ENCODE results near the gene SMARCD1.
A peak's percentile ranks its signal among the peaks of the same experiment; 100 is the strongest.

Gene SMARCD1

GRCh38 chr12:50084775-50085614 is at the start of gene SMARCD1:
SMARCD1 (plus strand) TSS chr12:50085342; CDS start chr12:50085370, 28 bp downstream.
- peak; percentile 76 for TF ChIP-seq CTCF (IDR thresholded peaks at IDR 0.05; ENCODE audit: extremely low read depth, insufficient read depth, missing control alignments)
- in situ Hi-C loops (cut with MboI; ENCODE audit: low pct_unique_long_range_greater_than_20kb, low sequenced_read_pairs, unreplicated experiment): no loop called here
- DNase-seq (ENCODE audit: low spot score): peak; percentile 94

- DNase-seq (ENCODE audit: low spot score): no peak
- in situ Hi-C loops (cut with MboI; ENCODE audit: low pct_unique_long_range_greater_than_20kb, low sequenced_read_pairs, unreplicated experiment): no loop called here
- no peak for TF ChIP-seq CTCF (IDR thresholded peaks at IDR 0.05; ENCODE audit: extremely low read depth, insufficient read depth, missing control alignments)
These were observed 46.8 kb upstream of the SMARCD1 start for GRCh38 chr12:50038336-50038735.

- in situ Hi-C loops (cut with MboI; ENCODE audit: low pct_unique_long_range_greater_than_20kb, low sequenced_read_pairs, unreplicated experiment): no loop called here
- DNase-seq (ENCODE audit: low spot score): peak; percentile 88
- TF ChIP-seq CTCF (IDR thresholded peaks at IDR 0.05; ENCODE audit: extremely low read depth, insufficient read depth, missing control alignments): peak; percentile 91
These were observed 45.8 kb upstream of the SMARCD1 start for GRCh38 chr12:50039151-50039835.

GRCh38 chr12:50040657-50041056 is 44.5 kb upstream of the SMARCD1 start:
- no peak for DNase-seq (ENCODE audit: low spot score)
- no peak for TF ChIP-seq CTCF (IDR thresholded peaks at IDR 0.05; ENCODE audit: extremely low read depth, insufficient read depth, missing control alignments)
- in situ Hi-C loops (cut with MboI; ENCODE audit: low pct_unique_long_range_greater_than_20kb, low sequenced_read_pairs, unreplicated experiment): no loop called here

- TF ChIP-seq CTCF (IDR thresholded peaks at IDR 0.05; ENCODE audit: extremely low read depth, insufficient read depth, missing control alignments): no peak
- in situ Hi-C loops (cut with MboI; ENCODE audit: low pct_unique_long_range_greater_than_20kb, low sequenced_read_pairs, unreplicated experiment): no loop called here
- no peak for DNase-seq (ENCODE audit: low spot score)
These were observed 43.9 kb upstream of the SMARCD1 start for GRCh38 chr12:50041062-50041860.

GRCh38 chr12:50041962-50042361 is 43.2 kb upstream of the SMARCD1 start:
- no peak for DNase-seq (ENCODE audit: low spot score)
- no peak for TF ChIP-seq CTCF (IDR thresholded peaks at IDR 0.05; ENCODE audit: extremely low read depth, insufficient read depth, missing control alignments)
- in situ Hi-C loops (cut with MboI; ENCODE audit: low pct_unique_long_range_greater_than_20kb, low sequenced_read_pairs, unreplicated experiment): no loop called here
